ENCODE measurements around the gene MYL1. TPM values are rescaled to one million over a fixed set of nuclear protein-coding genes. Genes with fewer than 3 reads are reported as not detected.

MYL1 gene
- total and polyA plus RNA-seq, 2 of the 8 experiments (the other 6 are each of a cell fraction or from before 2014, with no cell fraction given): not detected

GRCh38 chr2:210262036-210262435 is 52.9 kb downstream of the MYL1 start:
- no peak for FAIRE-seq
- ChIA-PET POLR2A (ENCODE audit: partially characterized antibody) (no interaction called here), CTCF (ENCODE audit: partially characterized antibody) (no interaction called here)
- H3K18ac ChIP-seq (ENCODE audit: extremely low read depth, low read length): no peak overlapping the region
- H3K4me1 ChIP-seq (replicated peaks in 1 of 4; ENCODE audit: control insufficient read depth in 3 of 4, insufficient read depth in 4 of 4, low read length in 3 of 4): no peaks in the 10 kb centered on the region
- no peak overlapping the region for H3K4me3 ChIP-seq (ENCODE audit: extremely low read depth in 1 of 4, insufficient read depth in 2 of 4, low read depth in 3 of 4, low read length in 4 of 4)
- H2BK5ac ChIP-seq (ENCODE audit: low read depth, low read length): no peak overlapping the region
- 98% methylated on average over 2 of the region's 2 CpGs; no CpG with 5 or more reads in 1 of the 2 experiments for WGBS, 2 experiments (ENCODE audit: extremely low coverage in 1 of 2, insufficient coverage in 1 of 2, insufficient read length in 1 of 2, insufficient replicate concordance in 2 of 2, low coverage in 1 of 2, low lambda C conversion rate in 2 of 2, missing lambda C conversion rate in 1 of 2)
- H3K79me2 ChIP-seq (ENCODE audit: control insufficient read depth in 1 of 2, insufficient read depth in 2 of 2, low read length in 2 of 2): no peaks in the 10 kb centered on the region
- no peak overlapping the region for H3K9ac ChIP-seq (replicated peaks in 1 of 4; ENCODE audit: extremely low read depth in 1 of 4, low read depth in 3 of 4, low read length in 3 of 4)
- H3K27ac ChIP-seq (ENCODE audit: low read depth, low read length): no peak overlapping the region
- no peak overlapping the region for H4K5ac ChIP-seq (ENCODE audit: insufficient read length, low read depth, low read length)
- no peak overlapping the region for H2BK20ac ChIP-seq (ENCODE audit: low read length)
- H3K4me2 ChIP-seq (ENCODE audit: insufficient read depth in 1 of 2, low read depth in 2 of 2, low read length in 2 of 2): no peak overlapping the region
- H4K8ac ChIP-seq (ENCODE audit: extremely low read depth, insufficient read depth, low read length): no peak overlapping the region
- H3K56ac ChIP-seq (replicated peaks; ENCODE audit: insufficient read length, low read depth, low read length): no peak overlapping the region
- DNase-seq (ENCODE audit: low read depth in 1 of 2, low spot score in 2 of 2): no peak
- no peaks in the 10 kb centered on the region for H3K23me2 ChIP-seq (ENCODE audit: low read depth, low read length)
- H4K20me1 ChIP-seq (replicated peaks in 1 of 2; ENCODE audit: control insufficient read depth in 1 of 2, insufficient read depth in 2 of 2, low read length in 2 of 2): no peaks in the 10 kb centered on the region
- no peak overlapping the region for H3K14ac ChIP-seq (ENCODE audit: insufficient read length)
- H3K23ac ChIP-seq (ENCODE audit: insufficient read length): no peak overlapping the region
- H2AFZ ChIP-seq (ENCODE audit: low read length): no peak overlapping the region
- no peak overlapping the region for H3K4ac ChIP-seq (replicated peaks; ENCODE audit: insufficient read length, low read depth, low read length)
- H2BK15ac ChIP-seq (ENCODE audit: low read length): no peak overlapping the region
- no peaks in the 10 kb centered on the region for H3K9me3 ChIP-seq (ENCODE audit: insufficient read depth in 2 of 2, low read depth in 1 of 2, low read length in 1 of 2)
- H3K79me1 ChIP-seq (ENCODE audit: low read depth, low read length): no peaks in the 10 kb centered on the region
- H4K91ac ChIP-seq (replicated peaks; ENCODE audit: insufficient read length, low read length): no peak overlapping the region
- H2AK5ac ChIP-seq (ENCODE audit: low read depth, low read length): no peak overlapping the region
- no peak overlapping the region for H2BK120ac ChIP-seq (replicated peaks; ENCODE audit: low read depth, low read length)
- no peak overlapping the region for H2BK12ac ChIP-seq (ENCODE audit: low read depth, low read length)
- no peaks in the 10 kb centered on the region for H3K27me3 ChIP-seq (replicated peaks in 1 of 4; ENCODE audit: control insufficient read depth in 3 of 4, extremely low read depth in 1 of 4, insufficient read depth in 3 of 4, low read length in 3 of 4)
- no peaks in the 10 kb centered on the region for H3K36me3 ChIP-seq (ENCODE audit: control insufficient read depth in 2 of 4, insufficient read depth in 4 of 4, low read length in 3 of 4)
- no peak for TF ChIP-seq GTF2F1 (IDR thresholded peaks at IDR 0.05; ENCODE audit: borderline replicate concordance, low read depth, low read length)
- TF ChIP-seq JUND (IDR thresholded peaks at IDR 0.05; ENCODE audit: low read length): no peak
- TF ChIP-seq, protein P1, sequence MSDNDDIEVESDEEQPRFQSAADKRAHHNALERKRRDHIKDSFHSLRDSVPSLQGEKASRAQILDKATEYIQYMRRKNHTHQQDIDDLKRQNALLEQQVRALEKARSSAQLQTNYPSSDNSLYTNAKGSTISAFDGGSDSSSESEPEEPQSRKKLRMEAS (IDR thresholded peaks at IDR 0.05): no peak
- no peak for TF ChIP-seq JUN (IDR thresholded peaks at IDR 0.05; ENCODE audit: low read depth, low read length)
- no peak for TF ChIP-seq EGR1 (IDR thresholded peaks at IDR 0.05; ENCODE audit: borderline replicate concordance, low read depth, low read length)
- no peak for TF ChIP-seq EP300 (IDR thresholded peaks at IDR 0.05; ENCODE audit: borderline replicate concordance in 1 of 2, low read depth in 2 of 2, low read length in 2 of 2)
- TF ChIP-seq CREB1 (IDR thresholded peaks at IDR 0.05): no peak
- TF ChIP-seq SIN3A (conservative IDR thresholded peaks at IDR 0.05 in 1 of 2, IDR thresholded peaks at IDR 0.05 in 1 of 2; ENCODE audit: low read depth in 1 of 2, low read length in 2 of 2): no peak
- no peak for TF ChIP-seq TAF1 (IDR thresholded peaks at IDR 0.05; ENCODE audit: low read depth, low read length)
- TF ChIP-seq, protein P2, sequence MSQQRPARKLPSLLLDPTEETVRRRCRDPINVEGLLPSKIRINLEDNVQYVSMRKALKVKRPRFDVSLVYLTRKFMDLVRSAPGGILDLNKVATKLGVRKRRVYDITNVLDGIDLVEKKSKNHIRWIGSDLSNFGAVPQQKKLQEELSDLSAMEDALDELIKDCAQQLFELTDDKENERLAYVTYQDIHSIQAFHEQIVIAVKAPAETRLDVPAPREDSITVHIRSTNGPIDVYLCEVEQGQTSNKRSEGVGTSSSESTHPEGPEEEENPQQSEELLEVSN (IDR thresholded peaks at IDR 0.05): no peak

All from H1 (cell line).